H9 (cell line): ENCODE results near the gene TESPA1. TPM values are rescaled to one million over a fixed set of nuclear protein-coding genes. Genes with fewer than 3 reads are reported as not detected.

Experiments
- DNase-seq: peaks from one replicate; pipeline ENCODE4 v3.0.0-alpha.2; 2017
- H2AFZ ChIP-seq: one replicate; pipeline ENCODE4 v1.6.1; 2013; ENCODE audit warnings: mild to moderate bottlenecking, low read length, control low read depth, moderate library complexity
- H2AK5ac ChIP-seq: 2 replicates; pipeline ENCODE4 v1.6.1; 2013; ENCODE audit warnings: low read length, control low read depth, mixed read lengths; ENCODE audit not compliant: insufficient read length
- H2BK120ac ChIP-seq: one replicate; pipeline ENCODE4 v1.6.1; 2013; ENCODE audit warnings: low read depth, mild to moderate bottlenecking, low read length, control low read depth, inconsistent platforms; ENCODE audit not compliant: poor library complexity, severe bottlenecking
- H2BK12ac ChIP-seq: 2 replicates; pipeline ENCODE4 v1.6.1; 2013; ENCODE audit warnings: low read length, control low read depth, mixed read lengths, low read depth; ENCODE audit not compliant: insufficient read length
- H2BK15ac ChIP-seq: 2 replicates; pipeline ENCODE4 v1.6.1; 2013; ENCODE audit warnings: low read depth, low read length, control low read depth
- H2BK20ac ChIP-seq: one replicate; pipeline ENCODE4 v1.6.1; 2013; ENCODE audit warnings: low read depth, mild to moderate bottlenecking, low read length, control low read depth, inconsistent platforms; ENCODE audit not compliant: poor library complexity, severe bottlenecking
- H2BK5ac ChIP-seq: 2 replicates; pipeline ENCODE4 v1.6.1; 2013; ENCODE audit warnings: low read length, control low read depth, mixed read lengths; ENCODE audit not compliant: insufficient read length
- H3K14ac ChIP-seq: 2 replicates; pipeline ENCODE4 v1.6.1; 2013; ENCODE audit warnings: low read length, control low read depth; ENCODE audit not compliant: insufficient read depth
- H3K18ac ChIP-seq: 2 replicates; pipeline ENCODE4 v1.6.1; 2013; ENCODE audit warnings: low read depth, mild to moderate bottlenecking, mixed read lengths, low read length, control low read depth; ENCODE audit not compliant: insufficient read length
- H3K23ac ChIP-seq: 2 replicates; pipeline ENCODE4 v1.6.1; 2013; ENCODE audit warnings: low read length, control low read depth, mixed read lengths, low read depth; ENCODE audit not compliant: insufficient read length
- H3K23me2 ChIP-seq: 2 replicates; pipeline ENCODE4 v1.6.1; 2013; ENCODE audit warnings: low read depth, mild to moderate bottlenecking, mixed read lengths, low read length, control low read depth; ENCODE audit not compliant: insufficient read length, poor library complexity, severe bottlenecking
- H3K27ac ChIP-seq: 2 replicates; pipeline ENCODE4 v1.5.1; 2013; ENCODE audit warnings: low read length, control low read depth, mixed read lengths, low read depth; ENCODE audit not compliant: insufficient read length
- H3K27me3 ChIP-seq: 2 replicates; pipeline ENCODE4 v1.6.1; 2013; ENCODE audit warnings: low read length, control low read depth, inconsistent platforms; ENCODE audit not compliant: insufficient read depth
- H3K4ac ChIP-seq: 2 replicates; pipeline ENCODE4 v1.6.1; 2013; ENCODE audit warnings: low read depth, mild to moderate bottlenecking, control low read depth, inconsistent platforms, low read length, moderate library complexity
- H3K4me1 ChIP-seq: 2 replicates; pipeline ENCODE4 v1.6.1; 2013; ENCODE audit warnings: low read length, control low read depth, inconsistent platforms; ENCODE audit not compliant: insufficient read depth
- H3K4me2 ChIP-seq: 2 replicates; pipeline ENCODE4 v1.6.1; 2013; ENCODE audit warnings: low read length, control low read depth, mixed read lengths; ENCODE audit not compliant: insufficient read length, insufficient read depth
- H3K56ac ChIP-seq: 2 replicates; pipeline ENCODE4 v1.6.1; 2013; ENCODE audit warnings: low read depth, mild to moderate bottlenecking, mixed read lengths, low read length, control low read depth; ENCODE audit not compliant: insufficient read length
- H3K79me1 ChIP-seq: 2 replicates; pipeline ENCODE4 v1.6.1; 2013; ENCODE audit warnings: low read depth, mild to moderate bottlenecking, moderate library complexity, low read length, control low read depth, inconsistent platforms; ENCODE audit not compliant: insufficient read depth, poor library complexity, severe bottlenecking
- H3K79me2 ChIP-seq: 2 replicates; pipeline ENCODE4 v1.6.1; 2013; ENCODE audit warnings: low read length, control low read depth, inconsistent platforms; ENCODE audit not compliant: insufficient read depth
- H3K9ac ChIP-seq: 2 replicates; pipeline ENCODE4 v1.6.1; 2013; ENCODE audit warnings: low read length, control low read depth, mixed read lengths; ENCODE audit not compliant: insufficient read length; ENCODE audit errors: extremely low read depth
- H3K9me3 ChIP-seq: one replicate; pipeline ENCODE4 v1.6.1; 2013; ENCODE audit warnings: low read depth, low read length, inconsistent platforms; ENCODE audit not compliant: control insufficient read depth
- H3T11ph ChIP-seq: one replicate; pipeline ENCODE4 v1.6.1; 2013; ENCODE audit warnings: mild to moderate bottlenecking, low read length, control low read depth, inconsistent platforms
- H4K20me1 ChIP-seq: one replicate; pipeline ENCODE4 v1.6.1; 2013; ENCODE audit not compliant: control insufficient read depth, insufficient read length, insufficient read depth
- H4K5ac ChIP-seq: 2 replicates; pipeline ENCODE4 v1.6.1; 2013; ENCODE audit warnings: low read depth, mild to moderate bottlenecking, mixed read lengths, low read length, control low read depth; ENCODE audit not compliant: insufficient read length
- H4K8ac ChIP-seq: replicated peaks from 2 replicates; pipeline ENCODE4 v1.6.1; 2013; ENCODE audit warnings: low read length, control low read depth, mixed read lengths, low read depth; ENCODE audit not compliant: insufficient read length
- H4K91ac ChIP-seq: 2 replicates; pipeline ENCODE4 v1.6.1; 2013; ENCODE audit warnings: low read depth, mild to moderate bottlenecking, moderate library complexity, mixed read lengths, low read length, control low read depth; ENCODE audit not compliant: insufficient read length
- H3K27ac Mint-ChIP-seq, 3 experiments: 2 replicates in 2 of 3; 3 replicates in 1 of 3; pipeline ENCODE4 v1.8.0; 2020 to 2021; ENCODE audit warnings: mixed read lengths in 3 of 3, mild to moderate bottlenecking in 1 of 3, moderate library complexity in 1 of 3
- H3K27me3 Mint-ChIP-seq: 2 replicates; pipeline ENCODE4 v1.8.0; 2021; ENCODE audit warnings: low read depth, mild to moderate bottlenecking, moderate library complexity, mixed read lengths
- H3K36me3 Mint-ChIP-seq, 3 experiments: 2 replicates in 2 of 3; 3 replicates in 1 of 3; pipeline ENCODE4 v1.8.0; 2020 to 2021; ENCODE audit warnings: low read depth in 3 of 3, mixed read lengths in 3 of 3; ENCODE audit not compliant: insufficient read depth in 1 of 3
- H3K4me1 Mint-ChIP-seq, 2 experiments: 2 replicates each; pipeline ENCODE4 v1.8.0; 2020; ENCODE audit warnings: mixed read lengths in 2 of 2
- H3K4me3 Mint-ChIP-seq, 2 experiments: 2 replicates in 1 of 2; 3 replicates in 1 of 2; pipeline ENCODE4 v1.8.0; 2020 to 2021; ENCODE audit warnings: mild to moderate bottlenecking in 2 of 2, mixed read lengths in 2 of 2, moderate library complexity in 1 of 2
- H3K9me3 Mint-ChIP-seq, 2 experiments: 2 replicates in 1 of 2; 3 replicates in 1 of 2; pipeline ENCODE4 v1.8.0; 2020; ENCODE audit warnings: mild to moderate bottlenecking in 2 of 2, mixed read lengths in 2 of 2, moderate library complexity in 1 of 2
- CTCF ChIP-seq: fragments of 200-600 bp; sonication (generic); conservative IDR thresholded peaks from 3 replicates; pipeline ENCODE4 v1.8.0; 2021; ENCODE audit warnings: antibody characterized with exemption, mild to moderate bottlenecking
- WGBS: extraction: QIAGEN DNeasy Blood & Tissue Kit; methylation state at CpG from one replicate; pipeline ENCODE4 v1.1.7; 2013; ENCODE audit warnings: missing lambda C conversion rate, low lambda C conversion rate, mixed read lengths; ENCODE audit not compliant: insufficient read length; ENCODE audit errors: extremely low coverage; 5-methylcytosine and 5-hydroxymethylcytosine counted together
- total RNA-seq: library from RNA; stranded (reverse); gene quantifications from 2 replicates; pipeline ENCODE4 v1.2.1, GENCODE V29; 2021

The TESPA1 gene
- total RNA-seq, 1 experiment from 2014 or later, result not detected

- Histone ChIP-seq H3K4me1 (no peaks in the 10 kb centered on the region), H3K23ac (no peak overlapping the region), H2AFZ (no peak overlapping the region), H2AK5ac (no peak overlapping the region), H3K9me3 (no peaks in the 10 kb centered on the region), H3K27me3 (no peaks in the 10 kb centered on the region), H3K4ac (no peak overlapping the region), H3K23me2 (no peaks in the 10 kb centered on the region), H4K5ac (no peak overlapping the region), H4K20me1 (no peaks in the 10 kb centered on the region), H2BK12ac (no peak overlapping the region), H2BK5ac (no peak overlapping the region), H3K9ac (no peak overlapping the region), H3K79me2 (no peaks in the 10 kb centered on the region), H2BK20ac (no peak overlapping the region), H3T11ph (no peak overlapping the region), H2BK15ac (no peak overlapping the region), H3K56ac (no peak overlapping the region), H3K79me1 (no peaks in the 10 kb centered on the region), H4K91ac (no peak overlapping the region), H3K4me2 (no peak overlapping the region), H2BK120ac (no peak overlapping the region), H3K27ac (no peak overlapping the region), H4K8ac (no peak overlapping the region), H3K14ac (no peak overlapping the region), H3K18ac (no peak overlapping the region)
- H3K9me3 Mint-ChIP-seq, result peaks cover 7 to 11% of the 10 kb centered on the region in 2 experiments; a peak in 4 of 5 replicates
- H3K27me3 Mint-ChIP-seq, result no peaks in the 10 kb centered on the region; the same call in 1 of the 2 replicates
- peaks cover 0 to 9% (median 5%) of the 10 kb centered on the region in 3 experiments; a peak in 4 of 7 replicates for H3K36me3 Mint-ChIP-seq
- no peak overlapping the region for H3K4me3 Mint-ChIP-seq
- WGBS, result no CpG with 5 or more reads among the region's 21 CpGs
- peak; percentile 36 for DNase-seq
- no peak for TF ChIP-seq CTCF
- no peaks in the 10 kb centered on the region for H3K4me1 Mint-ChIP-seq
- H3K27ac Mint-ChIP-seq, result no peak overlapping the region; a peak in 1 of 7 replicates
These were observed 67.5 kb downstream of the TESPA1 start for GRCh38 chr12:54917001-54917488.

Other genes starting within 250 kb of the TESPA1 start
- not detected in 2 replicates for gene MUCL1, start 130.2 kb downstream of the TESPA1 start, total RNA-seq
- not detected in 2 replicates for gene NEUROD4, start 35.2 kb upstream of the TESPA1 start, total RNA-seq
- not detected in 2 replicates for gene OR9K2, start 141.6 kb upstream of the TESPA1 start, total RNA-seq
- gene OR10A7, start 236.3 kb upstream of the TESPA1 start, total RNA-seq, result not detected in 2 replicates